Endothelial cell of hepatic sinusoid (primary cell): Measurements from ENCODE around the gene TLR6.
"Not testable (repeated sequence)": the region's sequence is repeated elsewhere in the genome, so short reads cannot be mapped to it uniquely, and the experiment has no call there.

ENCODE experiments used
- in situ Hi-C: cut with HindIII; loops from 2 replicates; pipeline ENCODE4 v1.10.0; 2017; ENCODE audit warnings: low sequenced_read_pairs

The TLR6 gene

DNA sequence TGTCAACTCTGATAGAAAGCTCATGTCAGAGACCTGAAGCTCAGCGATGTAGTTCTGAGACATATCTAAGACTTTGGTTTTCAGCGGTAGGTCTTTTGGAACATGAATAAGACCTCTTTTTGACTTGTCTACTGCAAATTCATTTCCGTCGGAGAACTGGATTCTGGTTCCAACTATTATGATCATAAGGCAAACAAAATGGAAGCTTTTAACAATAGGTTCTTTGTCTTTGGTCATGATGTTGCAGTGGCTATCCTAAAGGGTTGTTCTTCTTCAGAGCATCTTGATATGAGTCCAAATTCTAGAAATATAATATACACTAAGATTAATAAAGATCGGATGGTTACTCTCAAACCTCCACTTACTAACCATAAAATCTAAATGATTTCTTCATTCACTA lies 27.4 kb downstream of the TLR6 start:
- in situ Hi-C loops = no loop called here

GRCh38 chr4:38823766-38824165 lies 32.9 kb downstream of the TLR6 start:
- in situ Hi-C loops = no loop called here

DNA sequence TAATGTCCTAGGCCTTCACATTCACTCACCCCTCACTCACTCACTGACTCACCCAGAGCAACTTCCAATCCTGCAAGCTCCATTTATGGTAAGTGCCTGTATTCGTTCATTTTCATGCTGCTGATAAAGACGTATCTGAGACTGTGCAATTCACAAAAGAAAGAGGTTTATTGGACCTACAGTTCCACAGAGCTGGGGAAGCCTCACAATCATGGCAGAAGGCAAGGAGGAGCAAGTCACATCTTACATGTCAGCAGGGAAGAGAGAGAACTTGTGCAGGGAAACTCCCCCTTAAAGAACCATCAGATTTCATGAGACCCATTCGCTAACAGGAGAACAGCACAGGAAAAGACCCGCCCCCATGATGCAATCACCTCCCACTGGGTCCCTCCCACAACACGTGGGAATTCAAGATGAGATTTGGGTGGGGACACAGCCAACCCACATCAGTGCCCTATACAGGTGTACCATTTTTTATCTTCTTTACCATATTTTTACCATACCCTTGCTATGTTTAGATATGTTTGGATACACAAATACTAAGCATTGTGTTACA lies 33.8 kb downstream of the TLR6 start:
- in situ Hi-C loops = no loop called here

DNA sequence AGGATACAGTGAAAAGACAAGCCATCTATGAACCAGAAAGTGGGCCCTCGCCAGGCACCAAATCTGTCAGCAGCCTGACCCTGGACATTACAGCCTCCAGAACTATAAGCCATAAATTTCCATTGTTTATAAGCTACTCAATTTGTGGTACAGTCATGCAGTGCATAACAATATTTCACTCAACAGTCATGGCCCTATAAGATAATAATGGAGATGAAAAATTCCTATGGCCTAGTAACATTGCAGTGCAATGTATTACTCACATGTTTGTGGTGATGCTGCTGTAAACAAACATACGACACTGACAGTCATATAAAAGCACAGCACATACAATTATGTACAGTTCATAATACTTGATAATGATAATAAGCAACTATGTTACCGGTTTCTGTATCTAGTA lies 34.9 kb downstream of the TLR6 start:
- in situ Hi-C loops = no loop called here

DNA sequence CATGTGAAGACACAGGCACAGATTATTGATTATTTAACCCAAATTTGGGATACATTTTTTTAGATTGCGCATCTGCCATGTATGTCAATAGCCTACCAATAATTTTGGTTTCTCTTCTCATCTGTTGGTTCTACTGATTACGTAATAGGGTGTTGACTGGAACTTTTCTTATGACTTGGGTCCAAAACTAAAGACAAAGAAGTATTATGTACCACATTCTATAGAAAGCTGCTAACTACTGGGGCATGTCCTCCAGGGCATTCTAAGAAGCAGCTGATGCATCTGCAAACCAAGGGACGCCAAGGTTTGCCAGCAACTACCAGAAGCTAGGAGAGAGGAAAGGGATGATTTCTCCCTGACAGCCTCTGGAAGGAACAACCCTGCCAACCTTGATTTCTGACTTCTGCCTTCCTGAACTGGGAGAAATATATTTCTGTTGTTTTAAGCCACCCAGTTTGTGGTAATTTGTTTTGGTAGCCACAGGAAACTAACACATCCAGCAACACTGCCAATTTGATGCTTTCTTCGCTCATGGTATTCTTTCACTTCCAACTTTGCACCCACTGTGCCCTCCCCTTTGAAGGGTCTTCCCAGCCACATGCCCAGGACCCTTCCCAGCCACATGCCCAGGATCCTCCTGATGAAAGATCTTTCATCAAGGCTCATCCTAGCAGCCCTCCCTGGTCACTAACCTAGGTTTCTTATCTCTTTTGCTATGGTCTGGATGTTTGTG lies 36.1 kb downstream of the TLR6 start:
- in situ Hi-C loops = no loop called here

- in situ Hi-C loops = no loop called here
Observed at GRCh38 chr4:38819569-38819968, 37.0 kb downstream of the TLR6 start.

- in situ Hi-C loops = no loop called here
Observed at GRCh38 chr4:38818441-38818976, 38.1 kb downstream of the TLR6 start.

DNA sequence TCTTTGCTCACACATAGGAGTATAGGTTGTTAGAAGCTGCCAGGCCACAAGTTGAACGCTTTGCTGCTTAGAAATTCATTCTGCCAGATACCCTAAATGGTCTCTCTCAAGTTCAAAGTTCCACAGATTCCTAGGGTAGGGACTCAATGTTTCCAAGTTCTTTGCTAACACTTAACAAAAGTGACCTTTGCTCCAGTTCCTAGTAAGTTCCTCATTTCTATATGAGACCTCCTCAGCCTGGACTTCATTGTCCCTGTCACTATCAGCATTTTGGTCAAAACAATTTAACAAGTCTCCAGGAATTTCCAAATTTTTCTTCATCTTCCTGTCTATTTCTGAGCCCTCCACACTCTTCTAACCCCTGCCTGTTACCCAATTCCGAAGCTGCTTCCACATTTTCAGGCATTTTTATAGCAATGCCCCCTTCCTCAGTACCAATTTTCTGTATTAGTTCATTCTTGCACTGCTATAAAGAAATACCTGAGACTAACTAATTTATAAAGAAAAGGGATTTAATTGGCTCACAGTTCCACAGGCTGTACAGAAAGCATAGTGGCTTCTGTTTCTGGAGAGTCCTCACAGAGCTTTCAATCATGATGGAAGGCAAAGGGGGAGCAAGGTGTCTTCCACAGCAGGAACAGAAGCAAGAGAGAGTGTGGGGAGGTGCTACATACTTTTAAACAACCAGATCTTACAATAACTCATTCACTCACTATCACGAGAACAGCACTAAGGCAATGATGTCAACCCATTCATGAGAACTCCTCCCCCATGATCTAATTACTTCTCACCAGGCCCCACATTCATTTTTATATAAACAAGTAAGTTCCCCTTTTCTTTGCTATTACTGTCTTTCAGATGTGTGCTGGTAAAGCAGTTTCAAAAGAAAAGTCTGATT lies 40.5 kb downstream of the TLR6 start:
- in situ Hi-C loops = no loop called here

- in situ Hi-C loops = no loop called here
Observed at GRCh38 chr4:38814386-38814785, 42.2 kb downstream of the TLR6 start.

- in situ Hi-C loops = no loop called here
Observed at GRCh38 chr4:38811297-38811696, 45.3 kb downstream of the TLR6 start.

GRCh38 chr4:38807462-38807861 lies 49.2 kb downstream of the TLR6 start:
- in situ Hi-C loops = not testable (repeated sequence)

- in situ Hi-C loops = not testable (repeated sequence)
Observed at GRCh38 chr4:38806251-38806650, 50.4 kb downstream of the TLR6 start.

DNA sequence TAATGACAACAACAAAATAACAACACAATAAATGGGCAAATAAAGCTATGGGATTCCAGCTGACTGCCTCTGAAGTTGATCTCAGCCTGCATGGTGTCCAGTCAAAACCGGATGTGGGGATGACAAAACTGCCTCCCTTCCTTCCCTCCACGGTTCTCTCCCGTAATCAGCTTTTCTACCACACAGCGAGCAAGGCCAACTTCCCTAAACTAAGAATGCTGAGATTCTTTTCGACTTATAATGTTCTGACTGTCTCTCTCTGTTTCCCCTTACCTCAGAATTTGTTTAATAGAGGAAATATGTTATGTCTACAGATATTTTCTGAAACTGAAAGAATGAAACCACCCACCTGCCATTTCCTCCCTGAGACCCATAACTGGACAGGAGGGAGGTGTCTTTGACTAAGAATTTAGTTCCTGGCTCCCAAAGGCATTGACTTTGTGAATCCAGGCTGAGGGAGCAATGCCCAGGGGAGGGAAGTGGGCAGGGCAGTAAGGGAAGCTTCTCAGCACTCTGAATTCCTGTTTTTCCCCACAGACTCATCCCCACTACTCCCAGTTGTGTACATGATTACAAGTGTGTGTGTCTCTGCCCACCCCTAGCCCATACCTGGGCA lies 51.0 kb downstream of the TLR6 start:
- in situ Hi-C loops = no loop called here

GRCh38 chr4:38804654-38805295 lies 51.8 kb downstream of the TLR6 start, which contains the start of gene TLR1:
TSS of gene TLR1 (minus strand) at chr4:38804791. CDS start at chr4:38798831, 5,960 bp downstream.
- in situ Hi-C loops = no loop called here

DNA sequence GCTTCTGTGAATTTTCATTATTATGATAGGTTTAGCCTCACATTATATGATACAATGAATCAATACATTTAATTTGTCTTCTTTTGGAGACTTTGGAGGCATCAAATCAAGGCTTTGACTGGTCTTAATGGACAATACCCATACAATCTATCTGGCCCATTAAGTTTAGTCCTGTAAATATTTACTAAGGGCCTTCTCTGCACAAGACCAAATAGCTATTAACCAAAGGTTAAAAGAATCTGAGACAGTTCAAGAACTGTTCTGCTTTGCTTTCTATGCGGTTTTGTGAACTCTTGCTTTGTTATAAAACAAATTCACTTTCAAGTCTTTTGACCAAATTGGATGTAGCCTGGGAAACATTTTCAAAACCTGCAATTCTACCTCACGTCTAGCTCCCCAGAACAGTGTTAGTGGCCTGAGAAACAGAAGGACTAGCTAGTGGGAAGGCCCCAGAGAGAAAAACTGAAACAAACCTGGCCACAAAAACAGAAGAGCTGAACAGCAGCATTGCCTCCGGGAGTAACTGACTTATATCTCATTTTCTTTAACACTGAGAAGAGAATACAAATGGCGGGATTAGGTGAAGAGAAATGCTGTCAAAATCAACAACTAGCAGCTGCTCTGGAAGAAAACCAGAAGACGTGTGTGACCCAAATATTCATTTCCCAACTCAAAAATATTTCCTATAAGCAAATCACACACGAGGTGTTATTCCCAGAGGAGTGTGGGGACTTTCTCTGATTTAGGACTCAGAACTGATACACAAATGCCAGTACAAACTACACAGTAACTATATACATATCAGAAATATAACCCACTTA lies 52.6 kb downstream of the TLR6 start:
- in situ Hi-C loops = no loop called here

GRCh38 chr4:38802561-38803355 lies 53.9 kb downstream of the TLR6 start:
- in situ Hi-C loops = no loop called here

GRCh38 chr4:38800961-38801450 lies 55.6 kb downstream of the TLR6 start:
- in situ Hi-C loops = no loop called here

DNA sequence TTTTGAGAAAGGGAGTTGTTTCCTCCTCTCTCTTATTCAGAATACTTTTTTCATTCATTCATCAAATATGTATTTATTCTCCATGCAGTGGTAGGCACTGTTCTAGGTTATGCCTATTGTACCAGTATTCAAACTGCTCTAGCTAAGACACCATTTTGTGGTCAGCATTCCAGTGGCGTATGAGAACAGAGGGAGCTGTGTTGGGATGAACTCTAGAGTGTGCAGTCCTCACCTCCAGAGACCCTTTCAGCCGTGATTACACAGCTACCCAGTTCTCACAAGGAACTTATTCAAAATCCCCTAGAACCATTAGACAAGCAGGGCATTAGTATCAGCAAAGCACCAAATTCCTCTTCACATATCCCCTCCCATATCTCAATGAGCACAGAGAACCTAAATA lies 56.3 kb downstream of the TLR6 start:
- in situ Hi-C loops = no loop called here

DNA sequence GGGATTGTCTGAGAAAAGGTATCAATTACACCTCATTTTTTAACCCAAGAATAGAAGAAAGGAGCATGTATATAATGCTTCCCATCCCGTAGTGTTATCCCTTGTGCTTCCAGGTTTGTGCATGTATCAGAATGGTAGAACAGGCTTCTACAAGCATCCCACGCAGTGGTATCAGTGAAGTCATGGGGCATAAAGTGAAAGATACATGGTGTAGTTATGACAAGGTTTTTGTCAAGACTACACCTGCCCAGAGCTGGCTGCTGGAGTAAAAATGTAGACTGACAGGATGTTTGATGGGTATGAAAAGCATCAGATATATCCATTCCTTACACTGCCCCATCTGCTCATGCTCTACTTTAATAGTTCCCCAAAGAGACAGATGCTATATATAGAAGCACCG lies 61.5 kb downstream of the TLR6 start:
- in situ Hi-C loops = no loop called here
